Kidney (tissue), 14 donors: ENCODE data around the gene MCRIP2. TPM values are rescaled to one million over a fixed set of nuclear protein-coding genes. Genes with fewer than 3 reads are reported as not detected.

Experiments used
- DNase-seq, 5 donors: peaks; one replicate each; pipeline ENCODE4 v3.0.0-alpha.2; 2013 to 2020
- FAIRE-seq: peaks from 2 replicates; lab custom pipeline; 2012; peaks lifted over from hg19 to GRCh38; lab: Jason Lieb, UNC
- H3K27ac ChIP-seq, 2 donors: one replicate each; pipeline ENCODE4 v1.7.0; 2013; ENCODE audit warnings: low read depth in 2 of 2, low read length in 2 of 2, inconsistent platforms in 1 of 2
- H3K27me3 ChIP-seq: one replicate; pipeline ENCODE4 v1.7.1; 2013; ENCODE audit warnings: low read length, inconsistent platforms; ENCODE audit not compliant: control insufficient read depth, insufficient read depth
- H3K36me3 ChIP-seq, 3 donors: one replicate each; pipeline versions ENCODE4 v1.7.0 to v1.7.1; 2013; ENCODE audit warnings: low read length in 3 of 3, control low read depth in 1 of 3, inconsistent platforms in 1 of 3; ENCODE audit not compliant: insufficient read depth in 3 of 3, control insufficient read depth in 2 of 3
- H3K4me1 ChIP-seq, 3 donors: one replicate each; pipeline versions ENCODE4 v1.7.0 to v1.7.1; 2013; ENCODE audit warnings: low read length in 3 of 3, inconsistent platforms in 1 of 3, low read depth in 1 of 3; ENCODE audit not compliant: control insufficient read depth in 2 of 3, insufficient read depth in 2 of 3
- H3K4me3 ChIP-seq, 3 donors: one replicate each; pipeline versions ENCODE4 v1.7.0 to v1.8.1; 2013; ENCODE audit warnings: low read length in 3 of 3, control low read depth in 1 of 3, inconsistent platforms in 1 of 3
- H3K9ac ChIP-seq, 3 donors: one replicate each; pipeline versions ENCODE4 v1.7.0 to v1.7.1; 2013; ENCODE audit warnings: low read length in 3 of 3, control low read depth in 1 of 3, inconsistent platforms in 1 of 3
- H3K9me3 ChIP-seq, 3 donors: one replicate each; pipeline versions ENCODE4 v1.7.0 to v1.7.1; 2013; ENCODE audit warnings: low read length in 3 of 3, control low read depth in 1 of 3, inconsistent platforms in 1 of 3; ENCODE audit not compliant: control insufficient read depth in 2 of 3, insufficient read depth in 1 of 3
- intact Hi-C: fragments of 100-400 bp; cut with DNase I; formaldehyde crosslinking; loops from one replicate; pipeline ENCODE4 v1.11.1; 2022
- polyA plus RNA-seq: library from polyadenylated mRNA; stranded (reverse); fragments of 350-450 nt; fragmentation: Illumina TruSeq; extraction: RNeasy Lipid Tissue Mini Kit (QIAGEN cat#74804); gene quantifications from one replicate; pipeline ENCODE4 v1.2.3, GENCODE V29; 2014; ENCODE audit warnings: low read depth, low replicate concordance; ENCODE audit not compliant: insufficient read depth
- total RNA-seq: library from RNA; stranded (reverse); fragmentation: NEBNext Ultra II Directional; extraction: Animal tissue kit (Norgen Biotek cat#: 25700); gene quantifications from one replicate; pipeline ENCODE4 v1.2.1, GENCODE V29; 2021
- TF ChIP-seq, protein P1 (sequence below): IDR thresholded peaks from 3 replicates; pipeline ENCODE4 v1.5.1; 2012; ENCODE audit warnings: mild to moderate bottlenecking, moderate library complexity, borderline replicate concordance; ENCODE audit not compliant: insufficient read depth; ENCODE audit errors: extremely low read depth
- donor health status: control.
- donor health status: control.
- donor health status: control.
- donor health status: control.
- donor health status: control.
- donor health status: DM: yes; HTN: yes; CAD: no.
- donor health status: Normal renal cell carcinoma (clear cell type).

MCRIP2 gene
- total and polyA plus RNA-seq, 2 donors from 2014 or later: 36.9 to 265 TPM

DNA sequence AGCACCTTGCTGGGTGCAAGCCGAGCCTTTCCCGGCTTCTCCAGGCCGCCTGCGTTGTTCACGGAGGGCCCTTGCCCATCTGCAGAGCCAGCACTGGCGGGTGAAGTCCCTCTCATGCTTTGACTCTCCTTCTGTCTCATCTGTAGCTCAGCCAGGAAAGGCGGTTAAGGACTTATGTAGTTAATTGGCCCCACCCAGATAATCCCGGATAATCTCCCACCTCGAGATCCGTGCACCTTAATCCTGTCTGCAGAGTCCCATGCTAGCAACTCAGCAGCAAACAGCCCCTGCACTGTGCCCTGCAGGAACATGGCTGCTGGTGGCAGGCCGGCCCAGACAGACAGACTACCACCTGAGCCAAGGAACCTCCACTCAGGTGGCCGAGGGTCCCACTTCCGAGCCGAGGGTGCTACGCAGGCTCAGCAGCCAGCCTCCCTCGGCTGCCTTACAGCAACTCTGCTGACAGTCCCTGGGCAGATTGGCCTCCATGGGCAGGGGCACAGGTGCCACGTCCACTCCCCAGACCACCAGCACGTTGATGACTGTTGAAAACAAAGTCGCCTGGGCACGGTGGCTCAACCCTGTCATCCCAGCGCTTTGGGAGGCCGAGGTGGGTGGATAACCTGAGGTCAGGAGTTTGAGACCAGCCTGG lies 34.8 kb upstream of the MCRIP2 start:
- FAIRE-seq: no peak
- DNase-seq: no peak
- Histone ChIP-seq H3K27me3 (no peaks in the 10 kb centered on the region), H3K4me3 (no peak overlapping the region), H3K9ac (no peak overlapping the region), H3K36me3 (no peaks in the 10 kb centered on the region), H3K4me1 (peaks cover 0 to 5% (median 2%) of the 10 kb centered on the region in 3 donors), H3K9me3 (peaks cover 0 to 4% (median 0%) of the 10 kb centered on the region in 3 donors), H3K27ac (no peak overlapping the region)
- intact Hi-C loops: no loop called here
- TF ChIP-seq, protein P1, sequence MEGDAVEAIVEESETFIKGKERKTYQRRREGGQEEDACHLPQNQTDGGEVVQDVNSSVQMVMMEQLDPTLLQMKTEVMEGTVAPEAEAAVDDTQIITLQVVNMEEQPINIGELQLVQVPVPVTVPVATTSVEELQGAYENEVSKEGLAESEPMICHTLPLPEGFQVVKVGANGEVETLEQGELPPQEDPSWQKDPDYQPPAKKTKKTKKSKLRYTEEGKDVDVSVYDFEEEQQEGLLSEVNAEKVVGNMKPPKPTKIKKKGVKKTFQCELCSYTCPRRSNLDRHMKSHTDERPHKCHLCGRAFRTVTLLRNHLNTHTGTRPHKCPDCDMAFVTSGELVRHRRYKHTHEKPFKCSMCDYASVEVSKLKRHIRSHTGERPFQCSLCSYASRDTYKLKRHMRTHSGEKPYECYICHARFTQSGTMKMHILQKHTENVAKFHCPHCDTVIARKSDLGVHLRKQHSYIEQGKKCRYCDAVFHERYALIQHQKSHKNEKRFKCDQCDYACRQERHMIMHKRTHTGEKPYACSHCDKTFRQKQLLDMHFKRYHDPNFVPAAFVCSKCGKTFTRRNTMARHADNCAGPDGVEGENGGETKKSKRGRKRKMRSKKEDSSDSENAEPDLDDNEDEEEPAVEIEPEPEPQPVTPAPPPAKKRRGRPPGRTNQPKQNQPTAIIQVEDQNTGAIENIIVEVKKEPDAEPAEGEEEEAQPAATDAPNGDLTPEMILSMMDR: no peak

DNA sequence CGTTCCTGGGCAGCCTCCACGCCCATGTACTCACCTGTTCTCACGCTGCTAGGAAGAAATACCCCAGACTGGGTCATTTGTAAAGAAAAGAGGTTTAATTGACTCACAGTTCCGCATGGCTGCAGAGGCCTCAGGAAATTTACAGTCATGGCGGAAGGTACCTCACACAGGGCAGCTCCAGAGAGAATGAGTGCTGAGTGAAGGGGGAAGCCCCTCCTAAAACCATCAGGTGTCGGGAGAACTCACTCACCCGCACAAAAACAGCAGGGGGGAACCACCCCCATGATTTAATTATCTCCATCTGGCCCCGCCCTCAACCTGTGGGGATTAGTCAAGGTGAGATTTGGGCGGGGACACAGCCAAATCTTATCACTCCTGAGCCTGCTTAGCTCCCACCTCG lies 33.6 kb upstream of the MCRIP2 start:
- Histone ChIP-seq H3K27me3 (no peaks in the 10 kb centered on the region), H3K9ac (no peak overlapping the region), H3K9me3 (peaks cover 0 to 4% (median 0%) of the 10 kb centered on the region in 3 donors), H3K36me3 (no peaks in the 10 kb centered on the region), H3K27ac (no peak overlapping the region), H3K4me3 (no peak overlapping the region), H3K4me1 (peaks cover 0 to 5% (median 0%) of the 10 kb centered on the region in 3 donors)
- intact Hi-C loops: no loop called here
- peak in 2 of 5 donors; percentile 31 to 65 for DNase-seq
- no peak for FAIRE-seq
- TF ChIP-seq, protein P1: no peak

DNA sequence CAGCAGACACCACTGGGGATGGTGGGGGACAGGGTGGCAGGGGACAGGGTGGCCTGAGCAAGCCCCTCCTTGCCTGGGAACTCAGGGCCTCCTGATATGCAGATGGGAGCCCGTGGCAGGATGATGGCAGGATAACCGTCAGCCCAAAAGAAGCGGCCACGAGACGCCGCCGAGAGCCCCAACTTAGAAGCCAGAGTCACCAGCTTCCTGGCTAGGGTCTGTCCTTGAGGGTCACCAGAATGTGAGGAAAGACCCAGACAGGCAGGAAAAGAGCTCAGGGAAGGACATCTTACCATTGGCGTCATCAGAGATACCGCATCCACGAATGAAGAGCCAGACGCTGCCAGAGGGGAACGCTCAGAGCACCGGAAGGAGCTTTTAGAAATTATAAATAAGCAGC lies 32.3 kb upstream of the MCRIP2 start:
- no peak overlapping the region for H3K4me3 ChIP-seq
- peaks cover 0 to 4% (median 0%) of the 10 kb centered on the region in 3 donors for H3K9me3 ChIP-seq
- no peak for FAIRE-seq
- no peaks in the 10 kb centered on the region for H3K27me3 ChIP-seq
- H3K27ac ChIP-seq: no peak overlapping the region
- TF ChIP-seq, protein P1: no peak
- H3K9ac ChIP-seq: no peak overlapping the region
- DNase-seq: peak in 1 of 5 donors; percentile 24
- intact Hi-C loops: no loop called here
- peaks cover 0 to 5% (median 0%) of the 10 kb centered on the region in 3 donors for H3K4me1 ChIP-seq
- H3K36me3 ChIP-seq: peaks cover 0 to 4% (median 0%) of the 10 kb centered on the region in 3 donors
